Mucosa of stomach (tissue), 1 donor: ENCODE measurements around the gene NOX4.
"Not testable (repeated sequence)": the region's sequence is repeated elsewhere in the genome, so short reads cannot be mapped to it uniquely, and the experiment has no call there.

Source experiments
- H3K27me3 ChIP-seq: one replicate; pipeline ENCODE4 v1.7.0; 2013; ENCODE audit warnings: mild to moderate bottlenecking, low read length; ENCODE audit not compliant: control insufficient read depth, insufficient read depth
- H3K36me3 ChIP-seq: one replicate; pipeline ENCODE4 v1.7.0; 2013; ENCODE audit warnings: low read length; ENCODE audit not compliant: control insufficient read depth, insufficient read depth
- H3K4me1 ChIP-seq: one replicate; pipeline ENCODE4 v1.7.0; 2013; ENCODE audit warnings: mild to moderate bottlenecking, low read length; ENCODE audit not compliant: control insufficient read depth, insufficient read depth
- H3K4me3 ChIP-seq: one replicate; pipeline ENCODE4 v1.7.0; 2013; ENCODE audit warnings: low read length
- H3K9ac ChIP-seq: one replicate; pipeline ENCODE4 v1.7.0; 2013; ENCODE audit warnings: mild to moderate bottlenecking, low read length, moderate library complexity
- H3K9me3 ChIP-seq: one replicate; pipeline ENCODE4 v1.7.0; 2013; ENCODE audit warnings: mild to moderate bottlenecking, low read length, moderate library complexity; ENCODE audit not compliant: control insufficient read depth
- donor health status: Pancreatic carcinoma.

NOX4 gene

GRCh38 chr11:89361734-89362133, 129.4 kb downstream of the NOX4 start:
- H3K4me3 ChIP-seq = no peak overlapping the region
- no peaks in the 10 kb centered on the region for H3K4me1 ChIP-seq
- H3K36me3 ChIP-seq = no peaks in the 10 kb centered on the region
- H3K27me3 ChIP-seq = no peaks in the 10 kb centered on the region
- H3K9me3 ChIP-seq = no peaks in the 10 kb centered on the region
- no peak overlapping the region for H3K9ac ChIP-seq

- not testable (repeated sequence) for H3K9ac ChIP-seq, H3K9me3 ChIP-seq, H3K4me3 ChIP-seq, H3K27me3 ChIP-seq, H3K36me3 ChIP-seq, H3K4me1 ChIP-seq
These were observed 132.0 kb downstream of the NOX4 start for GRCh38 chr11:89359208-89359607.

GRCh38 chr11:89358761-89359160, 132.4 kb downstream of the NOX4 start:
- H3K9ac ChIP-seq = no peak overlapping the region
- H3K9me3 ChIP-seq = no peaks in the 10 kb centered on the region
- H3K4me3 ChIP-seq = no peak overlapping the region
- no peaks in the 10 kb centered on the region for H3K27me3 ChIP-seq
- no peaks in the 10 kb centered on the region for H3K4me1 ChIP-seq
- H3K36me3 ChIP-seq = no peaks in the 10 kb centered on the region

- H3K36me3 ChIP-seq = no peaks in the 10 kb centered on the region
- H3K27me3 ChIP-seq = no peaks in the 10 kb centered on the region
- no peak overlapping the region for H3K9ac ChIP-seq
- H3K4me3 ChIP-seq = no peak overlapping the region
- H3K9me3 ChIP-seq = no peaks in the 10 kb centered on the region
- H3K4me1 ChIP-seq = no peaks in the 10 kb centered on the region
These were observed 135.5 kb downstream of the NOX4 start for GRCh38 chr11:89355646-89356045.

GRCh38 chr11:89354513-89354912, 136.7 kb downstream of the NOX4 start:
- H3K4me3 ChIP-seq, H3K9me3 ChIP-seq, H3K27me3 ChIP-seq, H3K9ac ChIP-seq, H3K36me3 ChIP-seq, H3K4me1 ChIP-seq: not testable (repeated sequence)

GRCh38 chr11:89347071-89347470, 144.1 kb downstream of the NOX4 start:
- Histone ChIP-seq H3K27me3 (no peaks in the 10 kb centered on the region), H3K9me3 (no peaks in the 10 kb centered on the region), H3K9ac (no peak overlapping the region), H3K36me3 (no peaks in the 10 kb centered on the region), H3K4me1 (no peaks in the 10 kb centered on the region), H3K4me3 (no peak overlapping the region)

- H3K4me3 ChIP-seq = no peak overlapping the region
- no peaks in the 10 kb centered on the region for H3K27me3 ChIP-seq
- no peaks in the 10 kb centered on the region for H3K4me1 ChIP-seq
- H3K9me3 ChIP-seq = no peaks in the 10 kb centered on the region
- H3K9ac ChIP-seq = no peak overlapping the region
- H3K36me3 ChIP-seq = no peaks in the 10 kb centered on the region
These were observed 144.6 kb downstream of the NOX4 start for GRCh38 chr11:89346601-89347000.

- not testable (repeated sequence) for H3K36me3 ChIP-seq, H3K27me3 ChIP-seq, H3K4me3 ChIP-seq, H3K9ac ChIP-seq, H3K4me1 ChIP-seq, H3K9me3 ChIP-seq
These were observed 148.1 kb downstream of the NOX4 start for GRCh38 chr11:89342880-89343572.

- not testable (repeated sequence) for H3K9ac ChIP-seq, H3K4me1 ChIP-seq
These were observed 150.7 kb downstream of the NOX4 start for GRCh38 chr11:89340450-89340849.

GRCh38 chr11:89338073-89338472, 153.1 kb downstream of the NOX4 start:
- H3K4me1 ChIP-seq, H3K4me3 ChIP-seq, H3K36me3 ChIP-seq, H3K27me3 ChIP-seq, H3K9ac ChIP-seq, H3K9me3 ChIP-seq: not testable (repeated sequence)

More at GRCh38 chr11:89340450-89340849, 150.7 kb downstream of the NOX4 start:
- H3K36me3 ChIP-seq, H3K27me3 ChIP-seq, H3K4me3 ChIP-seq, H3K9me3 ChIP-seq: not testable (repeated sequence)

- not testable (repeated sequence) for H3K27me3 ChIP-seq, H3K9ac ChIP-seq, H3K4me1 ChIP-seq, H3K36me3 ChIP-seq, H3K9me3 ChIP-seq, H3K4me3 ChIP-seq
These were observed 154.0 kb downstream of the NOX4 start for GRCh38 chr11:89337100-89337650.

- not testable (repeated sequence) for H3K9me3 ChIP-seq, H3K4me1 ChIP-seq, H3K9ac ChIP-seq, H3K4me3 ChIP-seq, H3K27me3 ChIP-seq, H3K36me3 ChIP-seq
These were observed 157.5 kb downstream of the NOX4 start for GRCh38 chr11:89333704-89334103.

- H3K4me1 ChIP-seq, H3K9ac ChIP-seq, H3K27me3 ChIP-seq, H3K36me3 ChIP-seq, H3K4me3 ChIP-seq, H3K9me3 ChIP-seq: not testable (repeated sequence)
These were observed 159.2 kb downstream of the NOX4 start for GRCh38 chr11:89331940-89332339.
